HEK293 (cell line): ENCODE data around the gene CPT1C.

Source experiments
- CTCF ChIP-seq: fragments of 450-650 bp; formaldehyde crosslinking; IDR thresholded peaks from 2 replicates; pipeline ENCODE4 v1.5.1; 2016; ENCODE audit warnings: missing biosample characterization, missing genetic modification characterization
- MZF1 ChIP-seq: fragments of 450-650 bp; formaldehyde crosslinking; IDR thresholded peaks from 2 replicates; pipeline ENCODE4 v1.5.1; 2017; ENCODE audit warnings: missing biosample characterization, missing genetic modification characterization, borderline replicate concordance
- REST ChIP-seq: fragments of 450-650 bp; formaldehyde crosslinking; IDR thresholded peaks from 2 replicates; pipeline ENCODE4 v1.5.1; 2016; ENCODE audit warnings: missing biosample characterization, missing genetic modification characterization
- ZBTB10 ChIP-seq: fragments of 450-650 bp; formaldehyde crosslinking; IDR thresholded peaks from 2 replicates; pipeline ENCODE4 v1.5.1; 2016; ENCODE audit warnings: missing biosample characterization, missing genetic modification characterization
- ZBTB21 ChIP-seq: fragments of 450-650 bp; formaldehyde crosslinking; IDR thresholded peaks from 2 replicates; pipeline ENCODE4 v1.5.1; 2017; ENCODE audit warnings: missing biosample characterization, missing genetic modification characterization
- ZNF184 ChIP-seq: fragments of 450-650 bp; IDR thresholded peaks from 2 replicates; pipeline ENCODE4 v1.5.1; 2018; ENCODE audit warnings: missing biosample characterization, mild to moderate bottlenecking, missing genetic modification characterization
- ZNF221 ChIP-seq: fragments of 450-650 bp; formaldehyde crosslinking; IDR thresholded peaks from 2 replicates; pipeline ENCODE4 v1.5.1; 2017; ENCODE audit warnings: missing biosample characterization, missing genetic modification characterization, borderline replicate concordance
- ZNF274 ChIP-seq, 2 experiments: fragments of 200-500 bp in 1 of 2; fragments of 450-650 bp in 1 of 2; sonication (Bioruptor generic) in 1 of 2; formaldehyde crosslinking in 1 of 2; IDR thresholded peaks; 2 replicates each; pipeline versions ENCODE4 v1.5.1 to v1.6.1; 2014 to 2016; ENCODE audit warnings: borderline replicate concordance in 1 of 2, inconsistent platforms in 1 of 2, low read length in 1 of 2, missing biosample characterization in 1 of 2, missing genetic modification characterization in 1 of 2
- ZNF324 ChIP-seq: fragments of 450-650 bp; formaldehyde crosslinking; IDR thresholded peaks from 2 replicates; pipeline ENCODE4 v1.5.1; 2016; ENCODE audit warnings: missing biosample characterization, missing genetic modification characterization
- ZNF350 ChIP-seq: fragments of 450-650 bp; formaldehyde crosslinking; IDR thresholded peaks from 2 replicates; pipeline ENCODE4 v1.5.0; 2017; ENCODE audit warnings: missing biosample characterization, mild to moderate bottlenecking, missing genetic modification characterization
- ZNF354C ChIP-seq: fragments of 450-650 bp; formaldehyde crosslinking; IDR thresholded peaks from 2 replicates; pipeline ENCODE4 v1.5.1; 2016; ENCODE audit warnings: missing biosample characterization, missing genetic modification characterization, low read depth, borderline replicate concordance
- ZNF398 ChIP-seq: fragments of 450-650 bp; formaldehyde crosslinking; IDR thresholded peaks from 2 replicates; pipeline ENCODE4 v1.5.1; 2017; ENCODE audit warnings: missing biosample characterization, missing genetic modification characterization
- ZNF510 ChIP-seq: fragments of 450-650 bp; formaldehyde crosslinking; IDR thresholded peaks from 2 replicates; pipeline ENCODE4 v1.5.1; 2018; ENCODE audit warnings: mild to moderate bottlenecking, missing genetic modification characterization, missing biosample characterization; ENCODE audit not compliant: insufficient replicate concordance
- ZNF549 ChIP-seq: fragments of 450-650 bp; IDR thresholded peaks from 2 replicates; pipeline ENCODE4 v1.5.1; 2018; ENCODE audit warnings: missing biosample characterization, missing genetic modification characterization, mild to moderate bottlenecking, inconsistent platforms, moderate library complexity

- TF ChIP-seq ZNF354C (tag by site-specific recombination) (no peak), ZNF324 (tag by site-specific recombination) (no peak; the same call in 1 of the 2 replicates), ZBTB21 (tag by site-specific recombination) (peak; percentile 92), CTCF (no peak), ZBTB10 (tag by site-specific recombination) (peak; percentile 93), ZNF274 (IDR thresholded peaks at IDR 0.05; ENCODE audit: low read length) (no peak), ZNF274 (tag by site-specific recombination; IDR thresholded peaks at IDR 0.05; ENCODE audit: borderline replicate concordance) (no peak), ZNF350 (tag by site-specific recombination) (no peak), ZNF221 (tag by site-specific recombination) (no peak), REST (no peak), ZNF184 (tag by site-specific recombination) (no peak), ZNF549 (no peak), ZNF510 (tag by site-specific recombination) (no peak), ZNF398 (no peak), MZF1 (tag by site-specific recombination) (no peak)
Measured at GRCh38 chr19:49641688-49642491, 49.0 kb upstream of the CPT1C start, which contains the start of gene SCAF1.
